Measurements from ENCODE around the gene HOXD12. TPM values are rescaled to one million over a fixed set of nuclear protein-coding genes. Genes with fewer than 3 reads are reported as not detected.

HOXD12 gene
- total RNA-seq, 1 donor = not detected

GRCh38 chr2:176089843-176090395 lies 9.7 kb upstream of the HOXD12 start:
- TF ChIP-seq, protein P1, sequence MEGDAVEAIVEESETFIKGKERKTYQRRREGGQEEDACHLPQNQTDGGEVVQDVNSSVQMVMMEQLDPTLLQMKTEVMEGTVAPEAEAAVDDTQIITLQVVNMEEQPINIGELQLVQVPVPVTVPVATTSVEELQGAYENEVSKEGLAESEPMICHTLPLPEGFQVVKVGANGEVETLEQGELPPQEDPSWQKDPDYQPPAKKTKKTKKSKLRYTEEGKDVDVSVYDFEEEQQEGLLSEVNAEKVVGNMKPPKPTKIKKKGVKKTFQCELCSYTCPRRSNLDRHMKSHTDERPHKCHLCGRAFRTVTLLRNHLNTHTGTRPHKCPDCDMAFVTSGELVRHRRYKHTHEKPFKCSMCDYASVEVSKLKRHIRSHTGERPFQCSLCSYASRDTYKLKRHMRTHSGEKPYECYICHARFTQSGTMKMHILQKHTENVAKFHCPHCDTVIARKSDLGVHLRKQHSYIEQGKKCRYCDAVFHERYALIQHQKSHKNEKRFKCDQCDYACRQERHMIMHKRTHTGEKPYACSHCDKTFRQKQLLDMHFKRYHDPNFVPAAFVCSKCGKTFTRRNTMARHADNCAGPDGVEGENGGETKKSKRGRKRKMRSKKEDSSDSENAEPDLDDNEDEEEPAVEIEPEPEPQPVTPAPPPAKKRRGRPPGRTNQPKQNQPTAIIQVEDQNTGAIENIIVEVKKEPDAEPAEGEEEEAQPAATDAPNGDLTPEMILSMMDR (IDR thresholded peaks at IDR 0.05; ENCODE audit: insufficient read depth, low read depth, low read length) = no peak
- no peak for DNase-seq (ENCODE audit: low read depth)
- H3K4me3 ChIP-seq (ENCODE audit: low read depth, low read length) = no peak overlapping the region

DNA sequence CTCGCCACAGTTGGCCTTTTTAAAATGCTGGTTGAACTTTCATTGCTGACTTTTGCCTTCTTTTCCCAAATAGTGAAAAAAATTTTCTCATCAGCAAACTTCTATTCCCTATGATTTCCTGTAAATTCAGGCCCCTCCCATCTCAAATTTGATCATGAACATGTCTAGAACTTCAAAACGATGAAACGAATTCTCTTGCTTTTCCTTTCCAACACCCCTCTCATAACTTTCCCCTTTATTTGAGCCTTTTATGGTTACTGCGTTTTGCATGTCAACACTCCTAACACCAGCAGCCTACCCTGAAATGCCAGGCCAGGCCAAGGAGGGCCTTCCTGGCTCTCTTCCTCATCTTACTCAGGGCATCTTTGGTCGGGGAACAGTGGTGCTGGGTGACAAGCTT lies 8.7 kb upstream of the HOXD12 start:
- H3K4me3 ChIP-seq (ENCODE audit: low read depth, low read length) = no peak overlapping the region
- TF ChIP-seq, protein P1 (IDR thresholded peaks at IDR 0.05; ENCODE audit: insufficient read depth, low read depth, low read length) = no peak
- no peak for DNase-seq (ENCODE audit: low read depth)

- no peak overlapping the region for H3K4me3 ChIP-seq (ENCODE audit: low read depth, low read length)
- DNase-seq (ENCODE audit: low read depth) = no peak
- TF ChIP-seq, protein P1 (IDR thresholded peaks at IDR 0.05; ENCODE audit: insufficient read depth, low read depth, low read length) = no peak
Measured at GRCh38 chr2:176091329-176092258, 8.0 kb upstream of the HOXD12 start.

- no peak for DNase-seq (ENCODE audit: low read depth)
- TF ChIP-seq, protein P1 (IDR thresholded peaks at IDR 0.05; ENCODE audit: insufficient read depth, low read depth, low read length) = no peak
- peak within 1 kb of the TSS; percentile 20 for H3K4me3 ChIP-seq (ENCODE audit: low read depth, low read length)
Measured at GRCh38 chr2:176092270-176093144, 7.1 kb upstream of the HOXD12 start, which contains the start of gene HOXD13. HOXD13 (plus strand) TSS chr2:176092721; CDS start chr2:176092891, 170 bp downstream.

GRCh38 chr2:176093145-176093897 lies 6.3 kb upstream of the HOXD12 start:
- peak overlapping the region; percentile 20 for H3K4me3 ChIP-seq (ENCODE audit: low read depth, low read length)
- no peak for DNase-seq (ENCODE audit: low read depth)

More at GRCh38 chr2:176093145-176093897, 6.3 kb upstream of the HOXD12 start:
- TF ChIP-seq, protein P1 (IDR thresholded peaks at IDR 0.05; ENCODE audit: insufficient read depth, low read depth, low read length) = no peak

All from fibroblast of villous mesenchyme (primary cell).